Breast epithelium (tissue), 4 donors: ENCODE measurements around the gene PCBP3. TPM values are rescaled to one million over a fixed set of nuclear protein-coding genes. Genes with fewer than 3 reads are reported as not detected.
"Not testable (repeated sequence)": the region's sequence is repeated elsewhere in the genome, so short reads cannot be mapped to it uniquely, and the experiment has no call there.

ENCODE experiments used
- DNase-seq, 2 donors: peaks; one replicate each; pipeline ENCODE4 v3.0.0-alpha.2; 2019; ENCODE audit warnings: low spot score in 2 of 2
- H3K27ac ChIP-seq, 2 donors: fragments of 200-600 bp; sonication (generic) in 1 of 2; one replicate each; pipeline ENCODE4 v1.5.1; 2016 to 2019; ENCODE audit warnings: mild to moderate bottlenecking in 1 of 2
- H3K27me3 ChIP-seq, 2 donors: fragments of 200-600 bp; sonication (generic) in 1 of 2; one replicate each; pipeline versions ENCODE4 v1.5.1 to v1.6.0; 2017 to 2019; ENCODE audit warnings: control low read depth in 1 of 2, mild to moderate bottlenecking in 1 of 2
- H3K36me3 ChIP-seq: fragments of 200-600 bp; one replicate; pipeline ENCODE4 v1.5.1; 2019
- H3K4me1 ChIP-seq, 2 donors: fragments of 200-600 bp; sonication (generic); one replicate each; pipeline ENCODE4 v1.5.1; 2016 to 2019; ENCODE audit warnings: control low read depth in 1 of 2
- H3K4me3 ChIP-seq, 3 donors: fragments of 200-600 bp; sonication (generic); 1 replicate in 2 of 3; 2 replicates in 1 of 3; pipeline ENCODE4 v1.5.1; 2016 to 2019; ENCODE audit warnings: mild to moderate bottlenecking in 3 of 3, moderate library complexity in 2 of 3
- H3K9me3 ChIP-seq, 2 donors: fragments of 200-600 bp; sonication (generic) in 1 of 2; one replicate each; pipeline ENCODE4 v1.5.1; 2016 to 2019; ENCODE audit warnings: control low read depth in 1 of 2
- CTCF ChIP-seq, 3 donors: fragments of 450-650 bp; IDR thresholded peaks; one replicate each; pipeline ENCODE4 v1.5.1; 2016 to 2017; ENCODE audit warnings: antibody characterized with exemption in 3 of 3, mild to moderate bottlenecking in 3 of 3, moderate library complexity in 3 of 3
- POLR2A ChIP-seq: fragments of 450-650 bp; IDR thresholded peaks from one replicate; pipeline ENCODE4 v1.6.1; 2016; ENCODE audit warnings: antibody characterized with exemption, mild to moderate bottlenecking, moderate library complexity
- POLR2AphosphoS5 ChIP-seq, 3 donors: sonication (generic); formaldehyde crosslinking; IDR thresholded peaks; one replicate each; pipeline ENCODE4 v1.6.1; 2017; ENCODE audit warnings: antibody characterized with exemption in 3 of 3
- intact Hi-C: fragments of 100-400 bp; cut with DNase I; formaldehyde crosslinking; loops from one replicate; pipeline ENCODE4 v1.15.1; 2023; ENCODE audit warnings: low total_unique reads
- total RNA-seq, 3 donors: library from RNA; depleted of rRNA; stranded (reverse); fragments of >200 nt; gene quantifications; one replicate each; pipeline ENCODE4 v1.1.0, GENCODE V29; 2016

Gene PCBP3
- total RNA-seq, 3 donors from 2014 or later = 3.4 to 13.8 (median 4.6) TPM

GRCh38 chr21:45831991-45832740 lies 188.6 kb downstream of the PCBP3 start:
- no peak overlapping the region for H3K4me3 ChIP-seq
- no peaks in the 10 kb centered on the region for H3K4me1 ChIP-seq
- H3K36me3 ChIP-seq = no peaks in the 10 kb centered on the region
- peak in 1 of 2 donors; percentile 4 for DNase-seq
- no peaks in the 10 kb centered on the region for H3K9me3 ChIP-seq
- intact Hi-C loops = no loop called here
- H3K27me3 ChIP-seq = no peaks in the 10 kb centered on the region
- TF ChIP-seq CTCF (IDR thresholded peaks at IDR 0.05) = no peak
- TF ChIP-seq POLR2AphosphoS5 (IDR thresholded peaks at IDR 0.05) = no peak
- TF ChIP-seq POLR2A = no peak
- H3K27ac ChIP-seq = no peak overlapping the region

- H3K4me3 ChIP-seq, DNase-seq, H3K9me3 ChIP-seq, H3K27me3 ChIP-seq, H3K36me3 ChIP-seq, H3K4me1 ChIP-seq, intact Hi-C loops, H3K27ac ChIP-seq: not testable (repeated sequence)
Observed at GRCh38 chr21:45832741-45833235, 189.3 kb downstream of the PCBP3 start.

GRCh38 chr21:45833414-45833813 lies 189.9 kb downstream of the PCBP3 start:
- no peaks in the 10 kb centered on the region for H3K4me1 ChIP-seq
- no peaks in the 10 kb centered on the region for H3K27me3 ChIP-seq
- H3K27ac ChIP-seq = peak overlapping the region in 1 of 2 donors; percentile 7
- no peak for TF ChIP-seq POLR2AphosphoS5 (IDR thresholded peaks at IDR 0.05)
- TF ChIP-seq CTCF (IDR thresholded peaks at IDR 0.05) = no peak
- TF ChIP-seq POLR2A = no peak
- intact Hi-C loops = no loop called here
- H3K4me3 ChIP-seq = no peak overlapping the region
- no peaks in the 10 kb centered on the region for H3K36me3 ChIP-seq
- no peak for DNase-seq
- no peaks in the 10 kb centered on the region for H3K9me3 ChIP-seq

- no peak overlapping the region for H3K4me3 ChIP-seq
- no peaks in the 10 kb centered on the region for H3K36me3 ChIP-seq
- H3K9me3 ChIP-seq = no peaks in the 10 kb centered on the region
- no peaks in the 10 kb centered on the region for H3K27me3 ChIP-seq
- no peaks in the 10 kb centered on the region for H3K4me1 ChIP-seq
- no peak for TF ChIP-seq POLR2A
- no peak for TF ChIP-seq CTCF (IDR thresholded peaks at IDR 0.05)
- TF ChIP-seq POLR2AphosphoS5 (IDR thresholded peaks at IDR 0.05) = no peak
- DNase-seq = no peak
- H3K27ac ChIP-seq = peak overlapping the region in 1 of 2 donors; percentile 12
- intact Hi-C loops = no loop called here
Observed at GRCh38 chr21:45834026-45834715, 190.6 kb downstream of the PCBP3 start.

GRCh38 chr21:45834821-45835293 lies 191.3 kb downstream of the PCBP3 start:
- Histone ChIP-seq H3K36me3 (no peaks in the 10 kb centered on the region), H3K27ac (no peak overlapping the region), H3K27me3 (no peaks in the 10 kb centered on the region), H3K9me3 (no peaks in the 10 kb centered on the region), H3K4me1 (no peaks in the 10 kb centered on the region), H3K4me3 (no peak overlapping the region)
- intact Hi-C loops = no loop called here
- DNase-seq = no peak
- TF ChIP-seq POLR2AphosphoS5 (IDR thresholded peaks at IDR 0.05) = no peak
- TF ChIP-seq CTCF (IDR thresholded peaks at IDR 0.05) = no peak
- TF ChIP-seq POLR2A = no peak
